ENCODE data around the gene NTM. TPM values are rescaled to one million over a fixed set of nuclear protein-coding genes. Genes with fewer than 3 reads are reported as not detected.

NTM gene
- total and polyA plus RNA-seq, 9 donors = 0.16 to 8.5 (median 0.55) TPM; not detected in 3

DNA sequence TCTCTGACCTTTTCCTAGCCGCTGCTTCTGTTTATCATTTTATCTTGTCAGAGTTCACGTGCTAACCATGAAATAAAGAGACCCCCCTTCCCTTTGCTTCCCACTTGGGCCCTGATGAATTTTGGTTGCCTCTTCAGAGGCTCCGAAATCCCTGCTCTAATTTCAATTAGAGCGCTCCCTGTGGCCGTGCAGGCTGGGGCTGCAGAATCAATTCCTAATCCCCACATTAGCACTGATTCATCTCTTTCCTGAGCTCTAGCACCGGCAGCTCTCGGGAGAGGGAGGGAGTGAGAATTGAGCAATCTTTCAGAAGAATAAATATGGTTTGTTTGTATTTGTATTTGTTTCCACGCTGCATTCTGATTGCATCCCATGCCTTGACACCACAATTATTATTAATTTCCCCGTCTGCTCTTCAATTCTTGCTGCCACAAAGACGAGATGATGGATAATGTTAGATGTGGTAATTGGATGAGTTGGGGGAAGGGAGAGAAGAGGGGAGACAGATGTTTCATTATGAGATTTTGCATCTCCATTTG lies 76.9 kb downstream of the NTM start:
- TF ChIP-seq, protein P1, sequence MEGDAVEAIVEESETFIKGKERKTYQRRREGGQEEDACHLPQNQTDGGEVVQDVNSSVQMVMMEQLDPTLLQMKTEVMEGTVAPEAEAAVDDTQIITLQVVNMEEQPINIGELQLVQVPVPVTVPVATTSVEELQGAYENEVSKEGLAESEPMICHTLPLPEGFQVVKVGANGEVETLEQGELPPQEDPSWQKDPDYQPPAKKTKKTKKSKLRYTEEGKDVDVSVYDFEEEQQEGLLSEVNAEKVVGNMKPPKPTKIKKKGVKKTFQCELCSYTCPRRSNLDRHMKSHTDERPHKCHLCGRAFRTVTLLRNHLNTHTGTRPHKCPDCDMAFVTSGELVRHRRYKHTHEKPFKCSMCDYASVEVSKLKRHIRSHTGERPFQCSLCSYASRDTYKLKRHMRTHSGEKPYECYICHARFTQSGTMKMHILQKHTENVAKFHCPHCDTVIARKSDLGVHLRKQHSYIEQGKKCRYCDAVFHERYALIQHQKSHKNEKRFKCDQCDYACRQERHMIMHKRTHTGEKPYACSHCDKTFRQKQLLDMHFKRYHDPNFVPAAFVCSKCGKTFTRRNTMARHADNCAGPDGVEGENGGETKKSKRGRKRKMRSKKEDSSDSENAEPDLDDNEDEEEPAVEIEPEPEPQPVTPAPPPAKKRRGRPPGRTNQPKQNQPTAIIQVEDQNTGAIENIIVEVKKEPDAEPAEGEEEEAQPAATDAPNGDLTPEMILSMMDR (IDR thresholded peaks at IDR 0.05) = no peak
- TF ChIP-seq POLR2A (IDR thresholded peaks at IDR 0.05) = no peak
- TF ChIP-seq EP300 (IDR thresholded peaks at IDR 0.05) = no peak
- Histone ChIP-seq H3K4me1 (ENCODE audit: insufficient read depth) (no peaks in the 10 kb centered on the region), H3K9me3 (no peaks in the 10 kb centered on the region), H3K4me3 (no peak overlapping the region), H3K27ac (no peak overlapping the region), H3K27me3 (no peaks in the 10 kb centered on the region), H3K36me3 (no peaks in the 10 kb centered on the region)
- intact Hi-C loops (cut with DNase I) = loop anchor here in 1 of 4 donors (5.0 kb wide), 1 partner anchor 900 kb away; no protein-coding TSS in a partner anchor
- DNase-seq = no peak
- WGBS, 3 donors = 76 to 78% (median 76%) methylated on average over 10 of the region's 10 CpGs

DNA sequence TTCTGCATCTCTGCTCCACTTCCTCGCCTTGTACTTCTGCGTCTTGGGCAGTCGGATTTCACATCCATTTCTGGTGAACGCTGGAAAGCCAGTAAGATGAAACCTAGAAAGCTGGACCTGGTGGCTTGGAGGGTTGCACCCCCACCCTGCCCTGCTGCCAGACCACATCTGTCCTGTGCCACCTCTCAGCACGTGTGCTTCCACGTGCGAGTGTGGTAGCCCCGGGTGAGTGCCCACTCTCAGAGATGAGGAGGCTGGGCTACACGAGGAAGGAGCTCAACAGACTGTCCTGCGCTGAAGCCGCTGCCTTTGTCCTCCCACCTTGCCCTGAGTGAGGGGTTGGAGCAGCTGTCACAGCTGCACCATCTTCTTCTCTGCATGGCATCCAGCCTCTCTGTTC lies 77.5 kb downstream of the NTM start:
- Histone ChIP-seq H3K27ac (no peak overlapping the region), H3K9me3 (no peaks in the 10 kb centered on the region), H3K36me3 (no peaks in the 10 kb centered on the region), H3K27me3 (no peaks in the 10 kb centered on the region), H3K4me3 (no peak overlapping the region), H3K4me1 (ENCODE audit: insufficient read depth) (no peaks in the 10 kb centered on the region)
- intact Hi-C loops (cut with DNase I) = loop anchor here in 1 of 4 donors (5.0 kb wide), 1 partner anchor 899 kb away; no protein-coding TSS in a partner anchor
- 89 to 92% (median 92%) methylated on average over 9 to 11 of the region's 11 CpGs for WGBS, 3 donors
- TF ChIP-seq EP300 (IDR thresholded peaks at IDR 0.05) = no peak
- DNase-seq = no peak

DNA sequence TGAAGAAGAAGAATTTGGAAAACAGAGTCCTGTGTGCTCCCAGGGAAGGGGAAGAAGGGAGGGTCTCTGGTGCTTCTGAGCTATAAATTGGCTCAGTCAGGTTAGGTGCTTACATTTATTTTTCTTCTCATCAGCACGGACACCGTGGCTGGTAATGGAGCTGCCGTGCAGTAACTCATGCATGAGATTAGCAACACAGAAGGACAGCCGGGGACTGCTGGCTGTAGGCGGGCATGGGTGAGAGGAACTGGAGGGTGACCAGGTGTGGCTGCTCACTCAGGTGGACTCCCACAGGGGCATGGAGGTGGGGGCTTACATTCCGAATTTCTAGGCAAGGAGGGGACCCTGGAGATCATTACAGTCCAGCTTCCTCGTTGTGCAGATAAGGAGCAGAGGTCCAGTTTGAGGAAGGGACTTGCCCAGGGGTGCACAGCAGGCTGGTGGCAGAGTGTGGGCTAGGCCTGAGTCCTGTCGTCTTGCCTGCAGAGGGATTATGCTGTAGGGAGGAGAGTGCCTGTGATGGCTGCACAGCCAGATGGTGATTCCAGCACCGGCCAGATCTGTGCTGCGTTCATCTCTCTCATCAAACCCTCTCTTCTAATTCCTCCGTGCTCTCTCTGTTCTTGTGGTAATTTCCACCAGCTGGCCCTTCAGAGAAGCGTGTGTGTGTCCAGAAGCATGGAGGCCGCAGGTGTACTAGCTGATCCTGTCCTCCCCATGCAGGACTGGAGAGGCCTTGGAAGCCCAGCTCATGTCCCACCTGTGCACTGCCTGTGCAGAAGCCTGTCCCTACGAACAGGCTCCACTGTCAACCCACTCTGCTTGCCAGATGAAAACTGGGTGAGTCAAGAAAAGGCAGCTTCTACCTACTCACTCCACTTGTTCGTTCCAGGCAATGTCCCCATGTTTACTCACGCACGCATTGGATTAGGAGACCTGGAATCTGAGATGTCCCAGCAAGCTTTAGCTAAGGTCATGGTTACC lies 78.9 kb downstream of the NTM start:
- Histone ChIP-seq H3K4me1 (ENCODE audit: insufficient read depth) (no peaks in the 10 kb centered on the region), H3K4me3 (no peak overlapping the region), H3K9me3 (no peaks in the 10 kb centered on the region), H3K36me3 (no peaks in the 10 kb centered on the region), H3K27me3 (no peaks in the 10 kb centered on the region), H3K27ac (no peak overlapping the region)
- 79 to 86% (median 80%) methylated on average over 17 of the region's 17 CpGs for WGBS, 3 donors
- TF ChIP-seq, protein P1 (IDR thresholded peaks at IDR 0.05) = no peak
- TF ChIP-seq EP300 (IDR thresholded peaks at IDR 0.05) (no peak), POLR2A (IDR thresholded peaks at IDR 0.05) (no peak)
- intact Hi-C loops (cut with DNase I) = loop anchor here in 1 of 4 donors (5.0 kb wide), 1 partner anchor 898 kb away; no protein-coding TSS in a partner anchor
- no peak for DNase-seq

DNA sequence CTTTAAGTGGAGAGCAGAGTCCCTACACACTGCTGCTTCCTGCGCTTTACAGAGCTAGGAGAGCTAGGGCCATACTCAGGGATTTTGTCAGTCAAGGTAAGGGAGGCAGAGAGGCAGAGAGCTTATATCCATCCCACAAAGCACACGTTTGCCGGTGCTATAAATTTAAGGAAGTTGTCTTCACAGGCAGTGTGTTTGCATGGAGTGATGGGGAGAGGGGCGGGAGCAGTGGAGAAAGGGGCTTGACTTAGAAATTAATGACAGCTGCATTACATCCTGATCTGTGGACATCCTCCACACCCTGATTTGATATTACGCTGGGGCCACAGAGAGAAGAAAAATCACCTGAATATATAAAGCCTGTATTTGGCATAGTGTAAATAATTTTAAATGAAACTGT lies 84.1 kb downstream of the NTM start:
- Histone ChIP-seq H3K36me3 (no peaks in the 10 kb centered on the region), H3K27ac (no peak overlapping the region), H3K4me3 (no peak overlapping the region), H3K9me3 (no peaks in the 10 kb centered on the region), H3K4me1 (ENCODE audit: insufficient read depth) (no peaks in the 10 kb centered on the region), H3K27me3 (no peaks in the 10 kb centered on the region)
- no peak for DNase-seq
- intact Hi-C loops (cut with DNase I) = no loop called here
- TF ChIP-seq EP300 (IDR thresholded peaks at IDR 0.05) (no peak), POLR2A (IDR thresholded peaks at IDR 0.05) (no peak)
- TF ChIP-seq, protein P1 (IDR thresholded peaks at IDR 0.05) = no peak
- 56 to 71% (median 69%) methylated on average over 5 of the region's 5 CpGs for WGBS, 3 donors
